A673 (cell line): ENCODE measurements around the gene AADACL2. TPM values are rescaled to one million over a fixed set of nuclear protein-coding genes. Genes with fewer than 3 reads are reported as not detected.
A peak's percentile ranks its signal among the peaks of the same experiment; 100 is the strongest.
"Not testable (repeated sequence)": the region's sequence is repeated elsewhere in the genome, so short reads cannot be mapped to it uniquely, and the experiment has no call there.

Experiments
- BruUV-seq: library from RNA; stranded (reverse); fragments of 400-500 nt; replicated peaks from 2 replicates; lab custom pipeline; 2021; lab: Mats Ljungman, UMichigan
- CTCF ChIA-PET: fragments of 300-600 bp; sonication (Branson Sonifier 250); formaldehyde crosslinking; loops from one replicate; lab custom pipeline; 2022; ENCODE audit warnings: antibody characterized with exemption; lab: Charles Lee
- POLR2A ChIA-PET: fragments of 300-600 bp; sonication (Branson Sonifier 250); formaldehyde crosslinking; loops from one replicate; lab custom pipeline; 2022; ENCODE audit warnings: antibody characterized with exemption; ENCODE audit not compliant: low non-redundant PET; lab: Charles Lee
- DNase-seq: peaks from one replicate; pipeline ENCODE4 v3.0.0-alpha.2; 2015; ENCODE audit warnings: low spot score
- H3K27ac ChIP-seq: fragments of 200-600 bp; sonication (generic); 2 replicates; pipeline ENCODE4 v1.5.1; 2016; ENCODE audit warnings: mixed run types, low read depth, mild to moderate bottlenecking, mixed read lengths, antibody characterized with exemption, low read length; ENCODE audit not compliant: poor library complexity, severe bottlenecking
- H3K27me3 ChIP-seq: fragments of 200-600 bp; sonication (generic); replicated peaks from 2 replicates; pipeline ENCODE4 v1.6.1; 2017; ENCODE audit warnings: mixed run types, low read depth, mild to moderate bottlenecking, mixed read lengths, antibody characterized with exemption, low read length; ENCODE audit not compliant: insufficient read depth, poor library complexity
- H3K36me3 ChIP-seq: fragments of 200-600 bp; sonication (generic); 2 replicates; pipeline ENCODE4 v1.6.1; 2016; ENCODE audit warnings: mixed run types, mild to moderate bottlenecking, mixed read lengths, antibody characterized with exemption, low read length; ENCODE audit not compliant: insufficient read depth, poor library complexity, severe bottlenecking
- H3K4me1 ChIP-seq: fragments of 200-600 bp; sonication (generic); 2 replicates; pipeline ENCODE4 v1.6.1; 2017; ENCODE audit warnings: mixed run types, mild to moderate bottlenecking, mixed read lengths, antibody characterized with exemption, low read length; ENCODE audit not compliant: insufficient read depth, poor library complexity, severe bottlenecking
- H3K4me3 ChIP-seq: fragments of 200-600 bp; sonication (generic); 2 replicates; pipeline ENCODE4 v1.5.1; 2016; ENCODE audit warnings: low read depth, mixed run types, mild to moderate bottlenecking, mixed read lengths, low read length; ENCODE audit not compliant: poor library complexity, severe bottlenecking
- H3K9me3 ChIP-seq: fragments of 200-600 bp; sonication (generic); 2 replicates; pipeline ENCODE4 v1.6.1; 2016; ENCODE audit warnings: mixed run types, low read depth, mild to moderate bottlenecking, mixed read lengths, antibody characterized with exemption, low read length; ENCODE audit not compliant: poor library complexity, severe bottlenecking
- CTCF ChIP-seq: fragments of 300-800, 200-600 bp; sonication (generic); conservative IDR thresholded peaks from 2 replicates; pipeline ENCODE4 v1.5.1; 2017; ENCODE audit warnings: low read depth, mild to moderate bottlenecking, antibody characterized with exemption, low read length, moderate library complexity, mixed read lengths
- EZH2 ChIP-seq: fragments of 200-600 bp; sonication (generic); IDR thresholded peaks from 2 replicates; pipeline ENCODE4 v1.6.1; 2017; ENCODE audit warnings: borderline replicate concordance, low read depth, mild to moderate bottlenecking, mixed read lengths, antibody characterized with exemption, low read length; ENCODE audit not compliant: poor library complexity, severe bottlenecking
- intact Hi-C: fragments of 100-400 bp; cut with micrococcal nuclease; formaldehyde crosslinking; loops from one replicate; pipeline ENCODE4 v1.10.0; 2022; ENCODE audit not compliant: unreplicated experiment
- total RNA-seq: library from RNA; stranded (reverse); gene quantifications from 2 replicates; pipeline ENCODE4 v1.2.3, GENCODE V29; 2021

Gene AADACL2
- total RNA-seq, 1 experiment from 2014 or later, result not detected

- POLR2A ChIA-PET, result no interaction called here
- no peak for DNase-seq
- no TSS peak for BruUV-seq
- Histone ChIP-seq H3K27ac (no peak overlapping the region), H3K4me3 (no peak overlapping the region), H3K4me1 (peaks cover 15% of the 10 kb centered on the region), H3K27me3 (no peaks in the 10 kb centered on the region), H3K9me3 (peaks cover 2% of the 10 kb centered on the region), H3K36me3 (no peaks in the 10 kb centered on the region)
- CTCF ChIA-PET, result no interaction called here
- intact Hi-C loops, result no loop called here
- TF ChIP-seq CTCF (no peak), EZH2 (no peak)
Measured at GRCh38 chr3:151761581-151761980, 27.9 kb downstream of the AADACL2 start.

GRCh38 chr3:151764699-151765098 lies 31.0 kb downstream of the AADACL2 start:
- H3K9me3 ChIP-seq, H3K27me3 ChIP-seq, DNase-seq, H3K4me3 ChIP-seq, H3K27ac ChIP-seq, CTCF ChIA-PET, H3K36me3 ChIP-seq, POLR2A ChIA-PET, BruUV-seq: not testable (repeated sequence)
- H3K4me1 ChIP-seq, result peaks cover 46% of the 10 kb centered on the region
- intact Hi-C loops, result loop anchor here (5.0 kb wide), 2 partner anchors 73 to 102 kb away; no protein-coding TSS in a partner anchor

- POLR2A ChIA-PET, result no interaction called here
Measured at GRCh38 chr3:151765685-151766084, 32.0 kb downstream of the AADACL2 start.

More at GRCh38 chr3:151765685-151766084, 32.0 kb downstream of the AADACL2 start:
- CTCF ChIA-PET, result no interaction called here
- Histone ChIP-seq H3K27ac (peak overlapping the region; percentile 38), H3K4me3 (no peak overlapping the region), H3K4me1 (peaks cover 55% of the 10 kb centered on the region), H3K9me3 (peaks cover 2% of the 10 kb centered on the region), H3K36me3 (no peaks in the 10 kb centered on the region), H3K27me3 (no peaks in the 10 kb centered on the region)
- no TSS peak for BruUV-seq
- TF ChIP-seq CTCF (no peak), EZH2 (no peak)
- intact Hi-C loops, result loop anchor here (2.0 to 5.0 kb wide), 3 partner anchors 72 to 185 kb away; no protein-coding TSS in a partner anchor
- peak; percentile 67 for DNase-seq
